ENCODE results near the gene SLC22A3.

DNA sequence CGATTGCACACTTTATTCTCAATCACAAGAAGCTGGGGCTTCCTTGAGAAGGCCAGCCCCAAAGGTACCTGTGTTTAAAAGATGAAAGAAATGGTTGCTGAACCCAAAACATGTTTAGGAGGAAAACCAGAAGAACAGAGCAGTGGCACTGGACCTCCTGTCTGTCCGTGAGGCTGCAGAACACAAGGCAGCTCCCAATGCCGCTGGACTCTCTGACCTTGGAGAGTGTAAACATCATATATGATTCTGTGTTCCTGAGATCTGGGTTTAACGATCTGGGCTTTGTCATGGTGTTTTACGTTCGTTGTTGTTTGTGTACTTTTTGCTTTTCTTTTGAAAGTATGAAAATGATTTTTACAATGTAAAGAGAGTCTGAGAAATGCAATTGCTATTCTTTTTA, 106.1 kb downstream of the SLC22A3 start:
- TF ChIP-seq EZH2 (IDR thresholded peaks at IDR 0.05) = no peak
- TF ChIP-seq POLR2AphosphoS5 (IDR thresholded peaks at IDR 0.05; ENCODE audit: borderline replicate concordance, low read depth, low read length) = no peak
- TF ChIP-seq FOXP2 (optimal IDR thresholded peaks at IDR 0.05; ENCODE audit: control extremely low read depth, extremely low read length, insufficient read depth) = no peak

Data from SK-N-MC (cell line).